ENCODE measurements around the gene NACA2.

The NACA2 gene

GRCh38 chr17:61581611-61582349 lies 9.2 kb downstream of the NACA2 start:
- TF ChIP-seq CTCF (IDR thresholded peaks at IDR 0.05; ENCODE audit: low read depth, low read length): no peak
- no peaks in the 10 kb centered on the region for H3K27me3 ChIP-seq (ENCODE audit: insufficient read depth, low read depth, severe bottlenecking)
- no peak overlapping the region for H3K27ac ChIP-seq
- no peak for DNase-seq
- no peak overlapping the region for H3K4me3 ChIP-seq (ENCODE audit: low read depth, low read length)
- no peaks in the 10 kb centered on the region for H3K9me3 ChIP-seq (ENCODE audit: severe bottlenecking)
- no peaks in the 10 kb centered on the region for H3K36me3 ChIP-seq

GRCh38 chr17:61580502-61580901 lies 10.5 kb downstream of the NACA2 start:
- Histone ChIP-seq H3K9me3 (ENCODE audit: severe bottlenecking) (no peaks in the 10 kb centered on the region), H3K36me3 (no peaks in the 10 kb centered on the region), H3K27me3 (ENCODE audit: insufficient read depth, low read depth, severe bottlenecking) (no peaks in the 10 kb centered on the region), H3K4me3 (ENCODE audit: low read depth, low read length) (no peak overlapping the region), H3K27ac (no peak overlapping the region)
- no peak for DNase-seq
- TF ChIP-seq CTCF (IDR thresholded peaks at IDR 0.05; ENCODE audit: low read depth, low read length): no peak

GRCh38 chr17:61579961-61580360 lies 11.1 kb downstream of the NACA2 start:
- Histone ChIP-seq H3K4me3 (ENCODE audit: low read depth, low read length) (peak overlapping the region; percentile 30), H3K36me3 (no peaks in the 10 kb centered on the region), H3K27me3 (ENCODE audit: insufficient read depth, low read depth, severe bottlenecking) (no peaks in the 10 kb centered on the region), H3K9me3 (ENCODE audit: severe bottlenecking) (no peaks in the 10 kb centered on the region), H3K27ac (no peak overlapping the region)
- peak; percentile 87 for TF ChIP-seq CTCF (IDR thresholded peaks at IDR 0.05; ENCODE audit: low read depth, low read length)
- peak; percentile 83 for DNase-seq

GRCh38 chr17:61579347-61579746 lies 11.7 kb downstream of the NACA2 start:
- Histone ChIP-seq H3K36me3 (no peaks in the 10 kb centered on the region), H3K4me3 (ENCODE audit: low read depth, low read length) (no peak overlapping the region), H3K9me3 (ENCODE audit: severe bottlenecking) (no peaks in the 10 kb centered on the region), H3K27ac (no peak overlapping the region), H3K27me3 (ENCODE audit: insufficient read depth, low read depth, severe bottlenecking) (no peaks in the 10 kb centered on the region)
- no peak for TF ChIP-seq CTCF (IDR thresholded peaks at IDR 0.05; ENCODE audit: low read depth, low read length)
- DNase-seq: no peak

GRCh38 chr17:61578645-61579044 lies 12.4 kb downstream of the NACA2 start:
- Histone ChIP-seq H3K9me3 (ENCODE audit: severe bottlenecking) (no peaks in the 10 kb centered on the region), H3K36me3 (no peaks in the 10 kb centered on the region), H3K27ac (no peak overlapping the region), H3K4me3 (ENCODE audit: low read depth, low read length) (no peak overlapping the region), H3K27me3 (ENCODE audit: insufficient read depth, low read depth, severe bottlenecking) (no peaks in the 10 kb centered on the region)
- no peak for TF ChIP-seq CTCF (IDR thresholded peaks at IDR 0.05; ENCODE audit: low read depth, low read length)
- DNase-seq: no peak

- no peak overlapping the region for H3K4me3 ChIP-seq (ENCODE audit: low read depth, low read length)
- peaks cover 3% of the 10 kb centered on the region for H3K9me3 ChIP-seq (ENCODE audit: severe bottlenecking)
- DNase-seq: no peak
- no peaks in the 10 kb centered on the region for H3K36me3 ChIP-seq
- no peak for TF ChIP-seq CTCF (IDR thresholded peaks at IDR 0.05; ENCODE audit: low read depth, low read length)
- no peak overlapping the region for H3K27ac ChIP-seq
- H3K27me3 ChIP-seq (ENCODE audit: insufficient read depth, low read depth, severe bottlenecking): no peaks in the 10 kb centered on the region
Observed at GRCh38 chr17:61575983-61576382, 15.0 kb downstream of the NACA2 start.
